ENCODE measurements around the gene ADARB1. TPM values are rescaled to one million over a fixed set of nuclear protein-coding genes. Genes with fewer than 3 reads are reported as not detected.
"Not testable (repeated sequence)": the region's sequence is repeated elsewhere in the genome, so short reads cannot be mapped to it uniquely, and the experiment has no call there.

ADARB1 gene
- total and polyA plus RNA-seq, 2 of the 8 experiments (the other 6 are each of a cell fraction or from before 2014, with no cell fraction given), result 4.7 to 14.9 TPM

DNA sequence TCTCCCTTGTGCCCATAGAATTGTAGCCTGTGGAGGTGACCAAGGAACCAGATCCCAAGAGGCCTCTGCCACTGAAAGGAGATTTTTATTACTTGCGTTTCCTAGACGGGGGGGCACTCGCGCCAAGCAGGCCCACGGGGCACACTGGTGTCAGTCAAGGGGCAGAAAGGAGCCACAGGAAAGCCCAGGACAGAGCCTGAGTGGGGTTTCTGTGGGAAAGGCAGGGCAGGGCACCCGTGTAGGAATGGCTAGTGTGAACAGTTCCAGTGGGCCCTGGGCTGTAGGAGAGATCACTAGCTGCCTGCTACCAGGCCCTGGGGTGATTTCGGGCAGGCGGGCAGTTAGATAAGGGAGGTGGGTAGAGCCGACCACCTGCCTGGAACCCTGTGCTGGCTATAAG lies 70.8 kb downstream of the ADARB1 start (continued):
- TF ChIP-seq, protein P1, sequence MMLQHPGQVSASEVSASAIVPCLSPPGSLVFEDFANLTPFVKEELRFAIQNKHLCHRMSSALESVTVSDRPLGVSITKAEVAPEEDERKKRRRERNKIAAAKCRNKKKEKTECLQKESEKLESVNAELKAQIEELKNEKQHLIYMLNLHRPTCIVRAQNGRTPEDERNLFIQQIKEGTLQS (IDR thresholded peaks at IDR 0.05; ENCODE audit: insufficient read depth, low read depth, low read length), result no peak
- TF ChIP-seq RNF2 (IDR thresholded peaks at IDR 0.05; ENCODE audit: borderline replicate concordance, low read depth, low read length, missing control alignments, poor library complexity, severe bottlenecking) (no peak), SRF (IDR thresholded peaks at IDR 0.05; ENCODE audit: low read depth, low read length) (no peak), TBP (IDR thresholded peaks at IDR 0.05; ENCODE audit: low read depth, low read length) (no peak), EP300 (IDR thresholded peaks at IDR 0.05; ENCODE audit: borderline replicate concordance in 1 of 2, low read depth in 2 of 2, low read length in 2 of 2) (no peak), RXRA (IDR thresholded peaks at IDR 0.05; ENCODE audit: insufficient read depth, low read depth, low read length) (no peak)

DNA sequence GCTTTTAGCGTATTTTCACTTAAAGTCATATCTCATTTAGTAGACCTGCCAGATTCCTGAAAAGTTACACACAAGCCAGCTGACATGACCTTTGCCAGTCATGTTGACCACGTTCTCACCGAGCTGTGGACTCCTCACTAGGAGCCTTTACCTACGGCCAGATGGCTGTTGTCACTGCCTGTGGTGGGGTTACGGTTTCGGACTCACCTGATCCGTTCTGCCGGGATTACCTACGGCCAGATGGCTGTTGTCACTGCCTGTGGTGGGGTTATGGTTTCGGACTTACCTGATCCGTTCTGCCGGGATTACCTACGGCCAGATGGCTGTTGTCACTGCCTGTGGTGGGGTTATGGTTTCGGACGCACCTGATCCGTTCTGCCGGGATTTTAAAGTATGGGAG lies 71.5 kb downstream of the ADARB1 start:
- H3K56ac ChIP-seq (replicated peaks; ENCODE audit: insufficient read length, low read depth, low read length); H4K91ac ChIP-seq (replicated peaks; ENCODE audit: insufficient read length, low read length); H3K9ac ChIP-seq (replicated peaks in 1 of 4; ENCODE audit: extremely low read depth in 1 of 4, low read depth in 3 of 4, low read length in 3 of 4); H3K14ac ChIP-seq (ENCODE audit: insufficient read length); H3K23ac ChIP-seq (ENCODE audit: insufficient read length); H3K18ac ChIP-seq (ENCODE audit: extremely low read depth, low read length); H2BK120ac ChIP-seq (replicated peaks; ENCODE audit: low read depth, low read length); H3K4me3 ChIP-seq (ENCODE audit: extremely low read depth in 1 of 4, insufficient read depth in 2 of 4, low read depth in 3 of 4, low read length in 4 of 4); H3K23me2 ChIP-seq (ENCODE audit: low read depth, low read length); H3K4me1 ChIP-seq (replicated peaks in 1 of 4; ENCODE audit: control insufficient read depth in 3 of 4, insufficient read depth in 4 of 4, low read length in 3 of 4); H4K5ac ChIP-seq (ENCODE audit: insufficient read length, low read depth, low read length); H3K4ac ChIP-seq (replicated peaks; ENCODE audit: insufficient read length, low read depth, low read length); DNase-seq (ENCODE audit: low read depth in 1 of 2, low spot score in 2 of 2); FAIRE-seq; H2BK5ac ChIP-seq (ENCODE audit: low read depth, low read length); H2BK15ac ChIP-seq (ENCODE audit: low read length); H2BK20ac ChIP-seq (ENCODE audit: low read length); H2AK5ac ChIP-seq (ENCODE audit: low read depth, low read length); H3K27me3 ChIP-seq (replicated peaks in 1 of 4; ENCODE audit: control insufficient read depth in 3 of 4, extremely low read depth in 1 of 4, insufficient read depth in 3 of 4, low read length in 3 of 4); H3K36me3 ChIP-seq (ENCODE audit: control insufficient read depth in 2 of 4, insufficient read depth in 4 of 4, low read length in 3 of 4); H4K20me1 ChIP-seq (replicated peaks in 1 of 2; ENCODE audit: control insufficient read depth in 1 of 2, insufficient read depth in 2 of 2, low read length in 2 of 2); H2BK12ac ChIP-seq (ENCODE audit: low read depth, low read length); H3K4me2 ChIP-seq (ENCODE audit: insufficient read depth in 1 of 2, low read depth in 2 of 2, low read length in 2 of 2); H3K79me1 ChIP-seq (ENCODE audit: low read depth, low read length); H3K9me3 ChIP-seq (ENCODE audit: insufficient read depth in 2 of 2, low read depth in 1 of 2, low read length in 1 of 2); POLR2A ChIA-PET (ENCODE audit: partially characterized antibody); H3K27ac ChIP-seq (ENCODE audit: low read depth, low read length); H4K8ac ChIP-seq (ENCODE audit: extremely low read depth, insufficient read depth, low read length); H3K79me2 ChIP-seq (ENCODE audit: control insufficient read depth in 1 of 2, insufficient read depth in 2 of 2, low read length in 2 of 2); H2AFZ ChIP-seq (ENCODE audit: low read length): not testable (repeated sequence)
- CTCF ChIA-PET (ENCODE audit: partially characterized antibody), result interaction anchor here (1.1 kb wide), 1 partner anchor 134 kb away, joined by 3 read pairs; no protein-coding TSS in a partner anchor
- 94% methylated on average over 17 of the region's 17 CpGs; no CpG with 5 or more reads in 1 of the 2 experiments for WGBS, 2 experiments (ENCODE audit: extremely low coverage in 1 of 2, insufficient coverage in 1 of 2, insufficient read length in 1 of 2, insufficient replicate concordance in 2 of 2, low coverage in 1 of 2, low lambda C conversion rate in 2 of 2, missing lambda C conversion rate in 1 of 2)

All from H1 (cell line).